Left cardiac atrium (tissue), 4 donors: ENCODE data around the gene KIFC3. TPM values are rescaled to one million over a fixed set of nuclear protein-coding genes. Genes with fewer than 3 reads are reported as not detected.
"Not testable (repeated sequence)": the region's sequence is repeated elsewhere in the genome, so short reads cannot be mapped to it uniquely, and the experiment has no call there.

Source experiments
- ATAC-seq, 2 donors: fragments of 200-7000 bp; cut with Tn5 transposase; one replicate each; pipeline ENCODE4 v1.9.1; 2020; ENCODE audit warnings: mild to moderate bottlenecking in 2 of 2, moderate library complexity in 2 of 2
- DNase-seq: peaks from one replicate; pipeline ENCODE4 v3.0.0-alpha.2; 2020
- intact Hi-C, 2 donors: fragments of 100-400 bp; cut with DNase I; formaldehyde crosslinking; loops; one replicate each; pipeline versions ENCODE4 v1.14.1 to v1.15.1; 2022 to 2023
- long read RNA-seq: library from polyadenylated mRNA; unstranded; transcript quantifications from one replicate; pipeline ENCODE4 v2.0.0, GENCODE V29; 2021
- total RNA-seq, 2 donors: library from RNA; stranded (reverse); fragmentation: NEBNext Ultra II Directional; extraction: Animal tissue kit (Norgen Biotek cat#: 25700); gene quantifications; one replicate each; pipeline ENCODE4 v1.2.1, GENCODE V29; 2021
- donor health status: DM: no; HTN: yes; CAD: no.
- donor health status: DM: no; HTN: yes; CAD: no; lungs with severe emphysema.
- donor health status: DM: yes; HTN: yes; CAD: no.
- donor health status: Dilated cardiomyopathy.

The KIFC3 gene, protein sequence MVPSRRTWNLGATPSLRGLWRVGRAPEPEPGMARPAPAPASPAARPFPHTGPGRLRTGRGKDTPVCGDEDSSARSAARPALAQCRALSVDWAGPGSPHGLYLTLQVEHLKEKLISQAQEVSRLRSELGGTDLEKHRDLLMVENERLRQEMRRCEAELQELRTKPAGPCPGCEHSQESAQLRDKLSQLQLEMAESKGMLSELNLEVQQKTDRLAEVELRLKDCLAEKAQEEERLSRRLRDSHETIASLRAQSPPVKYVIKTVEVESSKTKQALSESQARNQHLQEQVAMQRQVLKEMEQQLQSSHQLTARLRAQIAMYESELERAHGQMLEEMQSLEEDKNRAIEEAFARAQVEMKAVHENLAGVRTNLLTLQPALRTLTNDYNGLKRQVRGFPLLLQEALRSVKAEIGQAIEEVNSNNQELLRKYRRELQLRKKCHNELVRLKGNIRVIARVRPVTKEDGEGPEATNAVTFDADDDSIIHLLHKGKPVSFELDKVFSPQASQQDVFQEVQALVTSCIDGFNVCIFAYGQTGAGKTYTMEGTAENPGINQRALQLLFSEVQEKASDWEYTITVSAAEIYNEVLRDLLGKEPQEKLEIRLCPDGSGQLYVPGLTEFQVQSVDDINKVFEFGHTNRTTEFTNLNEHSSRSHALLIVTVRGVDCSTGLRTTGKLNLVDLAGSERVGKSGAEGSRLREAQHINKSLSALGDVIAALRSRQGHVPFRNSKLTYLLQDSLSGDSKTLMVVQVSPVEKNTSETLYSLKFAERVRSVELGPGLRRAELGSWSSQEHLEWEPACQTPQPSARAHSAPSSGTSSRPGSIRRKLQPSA
- 10 to 100 TPM; 37.1 to 55.4 TPM for total RNA-seq
- long read RNA-seq, partial matches to known transcripts = 18 of 33 reads
- long read RNA-seq, other reads (novel, unspliced or antisense) = 13 of 33 reads

DNA sequence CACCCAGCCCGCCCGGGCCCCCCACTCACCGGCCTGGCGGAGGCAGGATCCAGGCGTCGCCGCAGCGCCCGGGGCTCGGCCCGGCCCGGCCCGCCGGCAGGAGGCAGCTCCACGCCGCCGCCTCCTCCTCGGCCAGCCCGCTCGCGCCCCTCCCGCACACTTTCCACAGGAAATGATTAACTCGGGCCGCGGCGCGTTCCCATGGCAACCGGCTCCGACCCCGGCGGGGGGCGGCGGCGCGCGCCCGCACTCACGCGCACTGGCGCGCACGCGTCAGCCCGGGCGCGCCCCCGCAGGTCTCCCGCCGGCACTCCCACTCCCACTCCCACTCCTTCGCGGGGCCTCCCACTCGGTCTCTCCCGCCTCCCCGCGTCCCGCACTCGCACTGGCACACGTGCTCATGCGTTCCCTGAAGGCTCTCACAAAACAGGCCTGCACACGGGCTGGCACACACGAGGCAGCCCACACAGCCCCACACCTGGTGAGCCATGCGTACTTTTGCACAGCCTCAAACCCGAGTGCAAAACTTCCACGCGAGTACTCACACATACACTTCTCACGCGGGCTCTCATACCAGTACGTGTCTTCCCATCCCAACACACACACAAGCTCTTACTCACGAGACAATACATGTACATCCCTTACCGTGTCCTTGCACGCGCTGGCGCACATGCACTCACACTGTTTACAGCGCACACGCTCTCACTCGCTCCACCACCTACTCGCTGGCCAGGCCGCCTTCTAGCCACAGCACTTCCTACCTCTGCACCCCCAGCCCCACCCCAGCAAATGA lies at the start of gene KIFC3:
KIFC3 (minus strand) TSS at position 151 of the 793 bp plus-strand sequence. CDS start 4,248 bp downstream, outside the sequence.
- ATAC-seq (peak; percentile 51 to 75), DNase-seq (peak; percentile 93)
- intact Hi-C loops = loop anchor here in 1 of 2 donors (2.0 kb wide), 1 partner anchor 56 kb away; no protein-coding TSS in a partner anchor

DNA sequence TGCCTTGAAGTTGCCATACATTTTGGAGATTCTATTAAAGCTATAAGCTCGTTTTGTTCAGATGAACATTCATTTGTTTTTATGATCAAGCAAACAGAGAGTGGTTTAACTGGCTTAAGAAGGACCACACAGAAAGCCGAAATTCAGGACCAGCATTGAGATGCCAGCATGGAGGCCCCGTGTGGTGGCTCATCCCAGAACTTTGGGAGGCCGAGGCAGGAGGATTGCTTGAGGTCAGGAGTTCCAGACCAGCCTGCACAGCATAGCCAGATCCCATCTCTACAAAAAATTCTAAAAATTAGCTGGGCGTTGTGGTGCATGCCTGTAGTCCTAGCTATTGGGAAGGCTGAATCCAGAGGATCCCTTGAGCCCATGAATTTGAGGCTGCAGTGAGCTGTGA lies 45.9 kb upstream of the KIFC3 start:
- ATAC-seq = no peak
- intact Hi-C loops = no loop called here
- DNase-seq = no peak

- DNase-seq, intact Hi-C loops, ATAC-seq: not testable (repeated sequence)
Observed at GRCh38 chr16:57846931-57847330, 44.6 kb upstream of the KIFC3 start.

DNA sequence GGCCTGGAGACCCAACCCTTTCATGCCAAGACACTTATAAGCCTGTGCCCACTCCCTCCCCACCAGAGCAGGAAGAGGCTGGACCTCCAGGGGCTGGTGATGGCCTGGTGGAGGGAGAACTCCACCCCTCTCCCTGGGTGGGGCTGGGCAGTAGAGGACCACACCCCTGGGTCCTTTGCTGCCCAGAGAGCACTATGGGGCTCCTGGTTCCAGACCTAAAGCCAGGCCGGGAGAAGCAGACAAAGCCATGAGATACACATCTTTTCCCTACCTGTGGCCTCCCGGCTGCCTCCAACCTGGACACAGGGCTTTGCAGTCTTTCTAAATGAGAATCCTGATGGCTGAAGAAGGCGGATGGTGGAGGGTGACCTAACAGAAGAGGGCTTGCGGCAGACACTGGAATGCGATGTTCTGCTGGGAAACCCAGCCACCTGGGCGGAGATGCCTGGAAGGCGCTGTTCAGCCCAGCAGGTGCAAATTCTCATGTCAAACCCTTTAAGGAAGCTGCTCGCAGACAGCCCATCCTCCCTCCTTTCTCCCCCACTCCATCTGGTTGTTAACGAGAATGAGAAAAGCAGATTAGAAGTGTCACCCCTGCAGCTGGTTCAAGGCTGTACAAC lies 43.9 kb upstream of the KIFC3 start:
- DNase-seq (no peak), ATAC-seq (peak in 1 of 2 donors; percentile 21)
- intact Hi-C loops = no loop called here

DNA sequence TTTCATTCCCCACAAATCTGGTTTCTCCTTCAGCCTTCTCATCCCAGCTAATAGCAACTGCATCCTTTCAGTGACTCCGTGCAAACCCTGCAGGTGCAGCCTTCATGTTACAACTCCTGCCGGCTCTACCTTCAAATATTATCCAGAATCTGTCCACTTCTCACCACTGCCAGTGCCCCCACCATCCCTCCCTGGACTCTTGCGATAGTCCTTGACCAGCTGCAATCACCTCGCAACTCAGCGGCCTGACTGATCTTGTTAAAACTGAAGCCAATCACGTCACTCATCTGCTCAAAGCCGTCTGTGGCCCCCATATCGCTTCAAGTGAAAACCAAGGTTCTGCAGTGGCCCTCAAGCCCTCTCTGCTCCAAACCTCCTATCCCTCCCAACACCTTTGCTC lies 42.8 kb upstream of the KIFC3 start:
- ATAC-seq = no peak
- DNase-seq = no peak
- intact Hi-C loops = no loop called here

- DNase-seq = no peak
- ATAC-seq = no peak
- intact Hi-C loops = no loop called here
Observed at GRCh38 chr16:57844416-57845030, 42.2 kb upstream of the KIFC3 start.

DNA sequence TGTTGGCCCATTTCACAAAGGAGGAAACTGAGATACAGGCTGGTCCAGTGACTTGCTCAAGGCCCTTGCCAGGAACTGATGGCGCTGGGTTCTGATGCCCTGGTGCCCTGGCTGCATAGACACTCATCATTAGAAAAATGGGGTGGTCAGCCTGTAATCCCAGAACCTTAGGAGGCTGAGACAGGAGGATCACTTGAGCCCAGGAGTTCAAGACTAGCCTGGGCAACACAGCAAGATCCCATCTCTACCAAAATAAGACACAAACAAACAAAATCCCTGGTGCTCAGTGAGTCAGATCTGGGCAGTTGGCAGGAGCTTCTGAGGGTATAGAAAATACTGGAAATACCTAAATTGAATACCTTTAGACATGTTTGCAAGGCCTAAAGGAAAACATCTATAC lies 41.1 kb upstream of the KIFC3 start:
- DNase-seq (no peak), ATAC-seq (no peak)
- intact Hi-C loops = no loop called here

- intact Hi-C loops = no loop called here
- DNase-seq (no peak), ATAC-seq (no peak)
Observed at GRCh38 chr16:57842601-57843000, 40.3 kb upstream of the KIFC3 start.

GRCh38 chr16:57840833-57841232 lies 38.5 kb upstream of the KIFC3 start:
- intact Hi-C loops = no loop called here
- DNase-seq (no peak), ATAC-seq (no peak)

DNA sequence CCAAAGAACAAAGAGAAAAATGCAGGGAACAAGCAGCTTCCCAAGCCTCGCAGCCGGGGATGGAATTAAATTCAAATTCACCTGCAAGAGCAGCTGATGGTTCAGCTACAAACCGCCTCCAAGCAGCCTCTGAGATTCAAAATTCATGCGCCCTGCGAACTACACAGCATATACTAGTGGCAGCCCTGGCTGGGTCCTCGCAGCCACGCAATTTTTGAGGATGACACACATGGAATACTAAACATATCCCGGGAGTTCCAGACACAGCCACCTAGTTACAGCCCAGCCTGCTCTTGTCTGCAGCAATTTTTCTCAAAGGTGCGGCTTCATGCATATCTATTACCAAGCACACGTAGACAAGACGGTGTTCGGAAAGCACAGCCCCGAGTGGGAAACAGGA lies 35.9 kb upstream of the KIFC3 start:
- ATAC-seq (no peak), DNase-seq (no peak)
- intact Hi-C loops = no loop called here

- intact Hi-C loops = no loop called here
- ATAC-seq (no peak), DNase-seq (no peak)
Observed at GRCh38 chr16:57837305-57838125, 35.2 kb upstream of the KIFC3 start.

DNA sequence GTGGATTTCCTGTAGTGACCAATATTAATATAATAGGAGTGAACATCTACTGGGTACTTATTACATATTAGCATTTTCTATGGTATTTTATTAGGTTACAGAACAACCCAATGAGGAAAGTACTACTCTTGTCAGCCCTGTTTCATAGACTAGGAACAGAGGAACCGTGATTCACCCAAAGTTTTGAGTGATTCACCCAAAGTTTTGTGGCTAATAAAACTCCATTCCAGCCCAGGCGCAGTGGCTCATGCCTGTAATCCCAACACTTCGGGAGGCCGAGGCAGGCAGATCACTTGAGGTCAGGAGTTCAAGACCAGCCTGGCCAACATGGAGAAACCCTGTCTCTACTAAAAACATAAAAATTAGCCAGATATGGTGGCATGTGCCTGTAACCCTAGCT lies 33.1 kb upstream of the KIFC3 start:
- DNase-seq, ATAC-seq, intact Hi-C loops: not testable (repeated sequence)

- intact Hi-C loops = no loop called here
- no peak for DNase-seq
- ATAC-seq = no peak
Observed at GRCh38 chr16:57834936-57835335, 32.6 kb upstream of the KIFC3 start.

- no peak for DNase-seq
- intact Hi-C loops = no loop called here
- peak; percentile 16 to 17 for ATAC-seq
Observed at GRCh38 chr16:57830890-57831484, 28.7 kb upstream of the KIFC3 start.

DNA sequence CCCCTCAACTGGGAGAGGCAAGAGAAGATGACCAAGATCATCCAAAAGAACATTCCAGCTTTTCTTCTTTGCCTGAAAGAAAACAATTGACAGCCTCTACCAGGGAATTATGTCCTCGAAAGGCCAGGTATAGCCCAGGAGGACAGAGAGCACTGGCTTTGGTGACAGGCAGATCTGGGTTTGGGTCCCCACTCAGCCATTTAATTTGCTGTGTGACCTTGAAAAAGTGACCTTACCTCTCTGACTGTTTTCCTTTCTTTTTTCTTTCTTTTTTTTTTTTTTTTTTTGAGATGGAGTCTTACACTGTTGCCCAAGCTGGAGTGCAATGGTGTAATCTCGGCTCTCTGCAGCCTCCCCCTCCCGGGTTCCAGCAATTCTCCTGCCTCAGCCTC lies 27.7 kb upstream of the KIFC3 start:
- intact Hi-C loops = no loop called here
- DNase-seq = no peak
- no peak for ATAC-seq

- intact Hi-C loops = no loop called here
- ATAC-seq (no peak), DNase-seq (no peak)
Observed at GRCh38 chr16:57828272-57829161, 26.2 kb upstream of the KIFC3 start.
